ENCODE measurements around the gene OSBPL7. TPM values are rescaled to one million over a fixed set of nuclear protein-coding genes. Genes with fewer than 3 reads are reported as not detected.

OSBPL7 gene
- total and polyA plus RNA-seq, 2 of the 13 experiments (the other 11 are each of a cell fraction or from before 2014, with no cell fraction given) = 4.7 to 6.6 TPM

GRCh38 chr17:47831003-47831933 lies 9.7 kb upstream of the OSBPL7 start, which contains the start of the genes LRRC46 and MRPL10 (continued):
- TF ChIP-seq THRA (CRISPR knock-in tag; IDR thresholded peaks at IDR 0.05; ENCODE audit: borderline replicate concordance) = 0 out of 2 replicates have a peak, but pooled peaks have one; percentile 14
- TF ChIP-seq ZNF646 (CRISPR knock-in tag; IDR thresholded peaks at IDR 0.05) = no peak
- TF ChIP-seq SCMH1 (CRISPR knock-in tag; IDR thresholded peaks at IDR 0.05; ENCODE audit: borderline replicate concordance) = no peak
- no peak for TF ChIP-seq MTF1 (CRISPR knock-in tag; IDR thresholded peaks at IDR 0.05)
- peak; percentile 94; the same call in 1 of the 2 replicates for TF ChIP-seq ZNF891 (CRISPR knock-in tag; IDR thresholded peaks at IDR 0.05)
- no peak for TF ChIP-seq FOXA1 (IDR thresholded peaks at IDR 0.05)
- TF ChIP-seq FOXA1 (CRISPR knock-in tag; IDR thresholded peaks at IDR 0.05) = peak; percentile 55
- peak; percentile 90; the same call in 1 of the 2 replicates for TF ChIP-seq ZNF556 (CRISPR knock-in tag; IDR thresholded peaks at IDR 0.05; ENCODE audit: borderline replicate concordance)
- 0 out of 2 replicates have a peak, but pooled peaks have one; percentile 61 for TF ChIP-seq MIER2 (CRISPR knock-in tag; IDR thresholded peaks at IDR 0.05)
- peak; percentile 88; the same call in 1 of the 2 replicates for TF ChIP-seq ZNF335 (CRISPR knock-in tag; IDR thresholded peaks at IDR 0.05)
- peak; percentile 88 for TF ChIP-seq SAFB2 (CRISPR knock-in tag; IDR thresholded peaks at IDR 0.05; ENCODE audit: borderline replicate concordance, low read depth)
- TF ChIP-seq NBN (conservative IDR thresholded peaks at IDR 0.05) = no peak
- peak; percentile 80; the same call in 1 of the 2 replicates for TF ChIP-seq ZBTB20 (CRISPR knock-in tag; IDR thresholded peaks at IDR 0.05; ENCODE audit: borderline replicate concordance, low read depth)
- no peak for TF ChIP-seq MBNL3 (CRISPR knock-in tag; conservative IDR thresholded peaks at IDR 0.05)
- peak; percentile 30; the same call in 1 of the 2 replicates for TF ChIP-seq MAZ (IDR thresholded peaks at IDR 0.05; ENCODE audit: borderline replicate concordance, low read depth, low read length)
- peak; percentile 68 for TF ChIP-seq MAZ (CRISPR knock-in tag; IDR thresholded peaks at IDR 0.05; ENCODE audit: low read depth)
- no peak for TF ChIP-seq ZNF260 (CRISPR knock-in tag; IDR thresholded peaks at IDR 0.05; ENCODE audit: borderline replicate concordance, low read depth)
- TF ChIP-seq ZNF605 (CRISPR knock-in tag; IDR thresholded peaks at IDR 0.05) = peak; percentile 67; the same call in 1 of the 2 replicates
- no peak for TF ChIP-seq ZNF235 (CRISPR knock-in tag; IDR thresholded peaks at IDR 0.05; ENCODE audit: borderline replicate concordance)
- peak; percentile 63 for TF ChIP-seq ZNF777 (CRISPR knock-in tag; IDR thresholded peaks at IDR 0.05)
- TF ChIP-seq ZNF382 (CRISPR knock-in tag; IDR thresholded peaks at IDR 0.05; ENCODE audit: borderline replicate concordance) = no peak

All from HepG2 (cell line).